Transverse colon (tissue), 4 donors: Measurements from ENCODE around the gene BIRC7. TPM values are rescaled to one million over a fixed set of nuclear protein-coding genes. Genes with fewer than 3 reads are reported as not detected.

Experiments
- DNase-seq: peaks from one replicate; pipeline ENCODE4 v3.0.0-alpha.2; 2019
- H3K27ac ChIP-seq, 4 donors: fragments of 200-600 bp; sonication (generic); 2 replicates each; pipeline ENCODE4 v1.5.1; 2016 to 2018; ENCODE audit warnings: inconsistent platforms in 4 of 4
- H3K27me3 ChIP-seq: fragments of 200-600 bp; sonication (generic); 2 replicates; pipeline ENCODE4 v1.5.1; 2017; ENCODE audit warnings: inconsistent platforms
- H3K36me3 ChIP-seq, 4 donors: fragments of 200-600 bp; sonication (generic); 2 replicates each; pipeline ENCODE4 v1.5.1; 2017 to 2019; ENCODE audit warnings: inconsistent platforms in 4 of 4
- H3K4me1 ChIP-seq, 4 donors: fragments of 200-600 bp; sonication (generic); 2 replicates each; pipeline ENCODE4 v1.5.1; 2017 to 2020; ENCODE audit warnings: inconsistent platforms in 4 of 4
- H3K4me3 ChIP-seq, 4 donors: fragments of 200-600 bp; sonication (generic); 1 replicate in 1 of 4; 2 replicates in 3 of 4; pipeline versions ENCODE4 v1.5.1 to v1.6.1; 2017 to 2019; ENCODE audit warnings: inconsistent platforms in 4 of 4
- H3K9me3 ChIP-seq, 2 donors: fragments of 200-600 bp; sonication (generic); 2 replicates each; pipeline ENCODE4 v1.5.1; 2017 to 2019; ENCODE audit warnings: inconsistent platforms in 2 of 2
- EP300 ChIP-seq: sonication (generic); formaldehyde crosslinking; IDR thresholded peaks from one replicate; pipeline ENCODE4 v1.6.1; 2017; ENCODE audit warnings: antibody characterized with exemption, low read depth
- POLR2A ChIP-seq: fragments of 450-650 bp; IDR thresholded peaks from one replicate; pipeline ENCODE4 v1.6.1; 2016; ENCODE audit warnings: antibody characterized with exemption, mild to moderate bottlenecking, moderate library complexity
- POLR2AphosphoS5 ChIP-seq, 3 donors: sonication (generic); formaldehyde crosslinking; IDR thresholded peaks; one replicate each; pipeline ENCODE4 v1.6.1; 2016; ENCODE audit warnings: antibody characterized with exemption in 3 of 3
- WGBS, 2 donors: methylation state at CpG; one replicate each; pipeline ENCODE4 v1.1.5; 2018; ENCODE audit warnings: low coverage in 1 of 2; 5-methylcytosine and 5-hydroxymethylcytosine counted together
- in situ Hi-C, 4 donors: fragments of 200-750 bp; cut with MboI; loops; one replicate each; pipeline versions ENCODE4 v1.15.0 to v1.15.1; 2017; ENCODE audit warnings: low sequenced_read_pairs in 3 of 4, low pct_ligation_motif_present in 1 of 4, low pct_unique_long_range_greater_than_20kb in 1 of 4
- intact Hi-C: fragments of 100-400 bp; cut with DNase I; formaldehyde crosslinking; loops from one replicate; pipeline ENCODE4 v1.15.1; 2023; ENCODE audit warnings: low total_unique reads
- total RNA-seq, 4 donors: library from RNA; depleted of rRNA; stranded (reverse); fragments of >200 nt; gene quantifications; one replicate each; pipeline ENCODE4 v1.1.0, GENCODE V29; 2016
- TF ChIP-seq, protein P1 (sequence below), 5 experiments: fragments of 200-600 bp in 3 of 5; fragments of 450-650 bp in 2 of 5; sonication (generic) in 3 of 5; IDR thresholded peaks; 1 replicate in 2 of 5; 2 replicates in 3 of 5; pipeline ENCODE4 v1.5.1; 2016 to 2017; ENCODE audit warnings: antibody characterized with exemption in 5 of 5, inconsistent platforms in 3 of 5, mild to moderate bottlenecking in 2 of 5, moderate library complexity in 1 of 5

BIRC7 gene
- total RNA-seq, 4 donors from 2014 or later: 1.6 to 12.7 TPM; not detected in 2

DNA sequence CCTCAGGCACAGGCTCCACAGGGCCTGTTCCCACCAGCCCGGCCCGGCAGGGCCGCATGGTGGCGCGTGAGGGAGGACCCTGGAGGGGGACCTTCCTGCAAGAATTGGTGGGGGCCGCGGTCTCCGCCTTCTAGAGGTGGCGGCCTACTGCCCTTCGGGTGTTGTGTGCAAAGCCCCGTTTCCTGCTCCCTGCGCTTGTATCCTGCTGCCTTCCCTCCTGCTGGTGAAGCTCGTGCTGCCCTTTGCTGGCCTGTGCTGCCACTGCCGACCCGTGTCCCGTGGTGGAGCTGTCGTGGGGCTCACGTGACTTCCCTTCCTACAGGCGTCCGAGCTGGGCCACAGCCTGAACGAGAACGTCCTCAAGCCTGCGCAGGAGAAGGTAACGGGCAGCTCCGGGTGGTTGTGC is 48.8 kb downstream of the BIRC7 start:
- Histone ChIP-seq H3K27ac (no peak overlapping the region), H3K36me3 (peaks cover 0 to 16% (median 6%) of the 10 kb centered on the region in 4 donors), H3K27me3 (no peaks in the 10 kb centered on the region), H3K4me3 (no peak overlapping the region), H3K4me1 (no peaks in the 10 kb centered on the region), H3K9me3 (no peaks in the 10 kb centered on the region)
- DNase-seq: no peak
- intact Hi-C loops: no loop called here
- no peak for TF ChIP-seq POLR2A
- TF ChIP-seq EP300: no peak
- no peak for TF ChIP-seq POLR2AphosphoS5 (IDR thresholded peaks at IDR 0.05)
- TF ChIP-seq, protein P1, sequence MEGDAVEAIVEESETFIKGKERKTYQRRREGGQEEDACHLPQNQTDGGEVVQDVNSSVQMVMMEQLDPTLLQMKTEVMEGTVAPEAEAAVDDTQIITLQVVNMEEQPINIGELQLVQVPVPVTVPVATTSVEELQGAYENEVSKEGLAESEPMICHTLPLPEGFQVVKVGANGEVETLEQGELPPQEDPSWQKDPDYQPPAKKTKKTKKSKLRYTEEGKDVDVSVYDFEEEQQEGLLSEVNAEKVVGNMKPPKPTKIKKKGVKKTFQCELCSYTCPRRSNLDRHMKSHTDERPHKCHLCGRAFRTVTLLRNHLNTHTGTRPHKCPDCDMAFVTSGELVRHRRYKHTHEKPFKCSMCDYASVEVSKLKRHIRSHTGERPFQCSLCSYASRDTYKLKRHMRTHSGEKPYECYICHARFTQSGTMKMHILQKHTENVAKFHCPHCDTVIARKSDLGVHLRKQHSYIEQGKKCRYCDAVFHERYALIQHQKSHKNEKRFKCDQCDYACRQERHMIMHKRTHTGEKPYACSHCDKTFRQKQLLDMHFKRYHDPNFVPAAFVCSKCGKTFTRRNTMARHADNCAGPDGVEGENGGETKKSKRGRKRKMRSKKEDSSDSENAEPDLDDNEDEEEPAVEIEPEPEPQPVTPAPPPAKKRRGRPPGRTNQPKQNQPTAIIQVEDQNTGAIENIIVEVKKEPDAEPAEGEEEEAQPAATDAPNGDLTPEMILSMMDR (IDR thresholded peaks at IDR 0.05): no peak
- in situ Hi-C loops: no loop called here
- WGBS, 2 donors: 74% methylated on average over 25 of the region's 25 CpGs; no CpG with 5 or more reads in 1 of the 2 donors

- DNase-seq: no peak
- in situ Hi-C loops: no loop called here
Observed at GRCh38 chr20:63284981-63285524, 49.3 kb downstream of the BIRC7 start.

DNA sequence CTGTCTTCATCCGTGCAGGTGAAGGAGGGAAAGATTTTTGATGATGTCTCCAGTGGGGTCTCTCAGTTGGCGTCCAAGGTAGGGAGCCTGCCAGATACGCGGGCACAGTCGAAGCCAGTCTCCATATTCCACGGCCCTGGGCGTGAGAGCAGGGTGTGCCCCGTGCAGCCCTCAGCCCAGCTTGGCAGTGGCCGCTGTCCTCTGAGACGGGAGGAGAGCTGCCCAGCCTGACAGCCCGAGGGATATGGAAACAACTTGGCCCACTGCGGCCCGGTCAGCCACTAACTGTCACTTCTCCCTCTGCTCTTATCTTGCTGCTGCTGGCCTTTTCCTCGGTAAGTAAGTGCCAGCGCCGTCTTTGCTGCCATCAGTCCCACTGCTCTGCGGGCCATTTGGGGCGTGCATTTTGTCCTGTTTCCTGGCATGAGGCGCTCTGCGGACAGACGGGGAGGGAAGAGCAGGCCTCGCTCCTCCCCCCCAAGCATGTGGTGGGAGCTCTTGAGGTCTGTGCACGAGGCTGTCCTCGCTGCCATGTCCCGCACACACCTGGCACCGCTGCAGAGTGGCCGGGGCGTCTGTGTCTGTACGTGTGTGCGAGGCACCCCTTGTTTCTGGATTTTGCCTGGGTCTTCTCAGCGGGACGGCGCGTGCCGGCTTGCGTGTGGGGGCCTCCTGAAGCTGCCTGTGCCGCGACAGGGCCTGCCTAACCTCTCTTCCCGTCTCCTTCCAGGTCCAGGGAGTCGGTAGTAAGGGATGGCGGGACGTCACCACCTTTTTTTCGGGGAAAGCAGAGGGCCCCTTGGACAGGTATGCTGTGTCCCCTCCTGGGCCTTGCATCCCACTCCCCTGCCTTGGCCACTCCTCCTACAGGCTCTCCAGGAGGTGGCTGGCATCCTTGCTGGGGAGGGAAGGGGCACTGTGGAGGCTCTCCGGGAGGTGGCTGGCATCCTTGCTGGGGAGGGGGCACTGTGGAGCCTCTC is 50.2 kb downstream of the BIRC7 start:
- no peak for DNase-seq
- 95% methylated on average over 37 of the region's 44 CpGs; no CpG with 5 or more reads in 1 of the 2 donors for WGBS, 2 donors
- Histone ChIP-seq H3K4me3 (no peak overlapping the region), H3K27ac (no peak overlapping the region), H3K27me3 (no peaks in the 10 kb centered on the region), H3K9me3 (no peaks in the 10 kb centered on the region), H3K36me3 (peaks cover 0 to 5% (median 1%) of the 10 kb centered on the region in 4 donors), H3K4me1 (peaks cover 0 to 4% (median 0%) of the 10 kb centered on the region in 4 donors)
- intact Hi-C loops: no loop called here
- TF ChIP-seq EP300 (no peak), POLR2AphosphoS5 (IDR thresholded peaks at IDR 0.05) (no peak), POLR2A (no peak)
- TF ChIP-seq, protein P1 (IDR thresholded peaks at IDR 0.05): no peak
- in situ Hi-C loops: no loop called here

More at GRCh38 chr20:63284981-63285524, 49.3 kb downstream of the BIRC7 start:
- TF ChIP-seq POLR2A: no peak
- TF ChIP-seq, protein P1 (IDR thresholded peaks at IDR 0.05): no peak
- TF ChIP-seq EP300: no peak
- no peak for TF ChIP-seq POLR2AphosphoS5 (IDR thresholded peaks at IDR 0.05)
- Histone ChIP-seq H3K4me3 (no peak overlapping the region), H3K9me3 (no peaks in the 10 kb centered on the region), H3K4me1 (no peaks in the 10 kb centered on the region), H3K27me3 (no peaks in the 10 kb centered on the region), H3K27ac (no peak overlapping the region), H3K36me3 (peaks cover 0 to 10% (median 4%) of the 10 kb centered on the region in 4 donors)
- WGBS, 2 donors: 87% methylated on average over 13 of the region's 13 CpGs; no CpG with 5 or more reads in 1 of the 2 donors
- intact Hi-C loops: no loop called here
